Peyer's patch (tissue), 4 donors: ENCODE data around the gene SLCO3A1. TPM values are rescaled to one million over a fixed set of nuclear protein-coding genes. Genes with fewer than 3 reads are reported as not detected.

Experiments used
- DNase-seq, 3 donors: peaks; one replicate each; pipeline ENCODE4 v3.0.0-alpha.2; 2017 to 2019
- H3K27ac ChIP-seq, 4 donors: fragments of 200-600 bp; sonication (generic); one replicate each; pipeline ENCODE4 v1.5.1; 2016 to 2019
- H3K27me3 ChIP-seq, 2 donors: fragments of 200-600 bp; sonication (generic); one replicate each; pipeline ENCODE4 v1.5.1; 2019
- H3K36me3 ChIP-seq, 3 donors: fragments of 200-600 bp; sonication (generic); one replicate each; pipeline ENCODE4 v1.5.1; 2016 to 2019
- H3K4me1 ChIP-seq, 4 donors: fragments of 200-600 bp; sonication (generic); one replicate each; pipeline ENCODE4 v1.5.1; 2016 to 2019
- H3K4me3 ChIP-seq, 4 donors: fragments of 200-600 bp; sonication (generic); 1 replicate in 3 of 4; 2 replicates in 1 of 4; pipeline ENCODE4 v1.5.1; 2016 to 2019; ENCODE audit warnings: mild to moderate bottlenecking in 1 of 4
- H3K9me3 ChIP-seq, 4 donors: fragments of 200-600 bp; sonication (generic); one replicate each; pipeline ENCODE4 v1.5.1; 2016 to 2019; ENCODE audit warnings: mild to moderate bottlenecking in 1 of 4
- CTCF ChIP-seq, 6 experiments: fragments of 450-650 bp in 4 of 6; fragments of 200-600 bp in 2 of 6; sonication (generic) in 1 of 6; IDR thresholded peaks; one replicate each; pipeline ENCODE4 v1.5.1; 2017 to 2019; ENCODE audit warnings: antibody characterized with exemption in 6 of 6, mild to moderate bottlenecking in 3 of 6, moderate library complexity in 1 of 6
- POLR2A ChIP-seq, 2 donors: fragments of 450-650 bp; IDR thresholded peaks; one replicate each; pipeline ENCODE4 v1.5.1; 2017; ENCODE audit warnings: antibody characterized with exemption in 2 of 2, mild to moderate bottlenecking in 2 of 2, moderate library complexity in 2 of 2
- total RNA-seq, 4 donors: library from RNA; depleted of rRNA; stranded (reverse); fragments of >200 nt; gene quantifications; one replicate each; pipeline ENCODE4 v1.1.0, GENCODE V29; 2016

SLCO3A1 gene
- total RNA-seq, 4 donors from 2014 or later = 2.1 to 8.3 (median 5.0) TPM

- Histone ChIP-seq H3K9me3 (no peaks in the 10 kb centered on the region), H3K27me3 (no peaks in the 10 kb centered on the region), H3K4me1 (peaks cover 0 to 16% (median 0%) of the 10 kb centered on the region in 4 donors), H3K36me3 (no peaks in the 10 kb centered on the region), H3K4me3 (no peak overlapping the region), H3K27ac (peak overlapping the region in 2 of 4 donors; percentile 19 to 52)
- DNase-seq = peak in 1 of 3 donors; percentile 59
- TF ChIP-seq POLR2A (IDR thresholded peaks at IDR 0.05) = no peak
- no peak for TF ChIP-seq CTCF (IDR thresholded peaks at IDR 0.05)
These were observed 176.3 kb downstream of the SLCO3A1 start for GRCh38 chr15:92029767-92030166.

GRCh38 chr15:92033314-92033713 lies 179.8 kb downstream of the SLCO3A1 start:
- peaks cover 0 to 16% (median 0%) of the 10 kb centered on the region in 4 donors for H3K4me1 ChIP-seq
- H3K9me3 ChIP-seq = no peaks in the 10 kb centered on the region
- H3K27me3 ChIP-seq = no peaks in the 10 kb centered on the region
- no peak overlapping the region for H3K4me3 ChIP-seq
- TF ChIP-seq CTCF (IDR thresholded peaks at IDR 0.05) = no peak
- TF ChIP-seq POLR2A (IDR thresholded peaks at IDR 0.05) = no peak
- H3K27ac ChIP-seq = no peak overlapping the region
- H3K36me3 ChIP-seq = no peaks in the 10 kb centered on the region
- DNase-seq = no peak

- Histone ChIP-seq H3K4me1 (peaks cover 0 to 16% (median 0%) of the 10 kb centered on the region in 4 donors), H3K4me3 (no peak overlapping the region), H3K27ac (no peak overlapping the region), H3K36me3 (no peaks in the 10 kb centered on the region), H3K9me3 (no peaks in the 10 kb centered on the region), H3K27me3 (no peaks in the 10 kb centered on the region)
- no peak for DNase-seq
- TF ChIP-seq POLR2A (IDR thresholded peaks at IDR 0.05) (no peak), CTCF (IDR thresholded peaks at IDR 0.05) (no peak)
These were observed 180.2 kb downstream of the SLCO3A1 start for GRCh38 chr15:92033723-92034122.

- H3K36me3 ChIP-seq = no peaks in the 10 kb centered on the region
- H3K9me3 ChIP-seq = no peaks in the 10 kb centered on the region
- H3K4me1 ChIP-seq = peaks cover 0 to 12% (median 0%) of the 10 kb centered on the region in 4 donors
- DNase-seq = no peak
- H3K27ac ChIP-seq = no peak overlapping the region
- no peak for TF ChIP-seq POLR2A (IDR thresholded peaks at IDR 0.05)
- TF ChIP-seq CTCF (IDR thresholded peaks at IDR 0.05) = no peak
- H3K27me3 ChIP-seq = no peaks in the 10 kb centered on the region
- no peak overlapping the region for H3K4me3 ChIP-seq
These were observed 180.7 kb downstream of the SLCO3A1 start for GRCh38 chr15:92034227-92034626.

- H3K4me3 ChIP-seq = no peak overlapping the region
- H3K27ac ChIP-seq = no peak overlapping the region
- H3K4me1 ChIP-seq = no peaks in the 10 kb centered on the region
- no peaks in the 10 kb centered on the region for H3K27me3 ChIP-seq
- no peaks in the 10 kb centered on the region for H3K36me3 ChIP-seq
- H3K9me3 ChIP-seq = no peaks in the 10 kb centered on the region
- no peak for DNase-seq
- TF ChIP-seq CTCF (IDR thresholded peaks at IDR 0.05) = no peak
- TF ChIP-seq POLR2A (IDR thresholded peaks at IDR 0.05) = no peak
These were observed 182.0 kb downstream of the SLCO3A1 start for GRCh38 chr15:92035551-92035950.

GRCh38 chr15:92035961-92036360 lies 182.5 kb downstream of the SLCO3A1 start:
- TF ChIP-seq POLR2A (IDR thresholded peaks at IDR 0.05) (no peak), CTCF (IDR thresholded peaks at IDR 0.05) (no peak)
- DNase-seq = no peak
- Histone ChIP-seq H3K4me3 (no peak overlapping the region), H3K4me1 (no peaks in the 10 kb centered on the region), H3K9me3 (no peaks in the 10 kb centered on the region), H3K27ac (no peak overlapping the region), H3K36me3 (no peaks in the 10 kb centered on the region), H3K27me3 (no peaks in the 10 kb centered on the region)
